Body of pancreas (tissue), 4 donors: ENCODE data around the gene RNU6-1.

Experiments
- CTCF ChIP-seq, 7 experiments: fragments of 450-650 bp in 4 of 7; fragments of 200-600 bp in 3 of 7; sonication (generic) in 3 of 7; IDR thresholded peaks; one replicate each; pipeline ENCODE4 v1.5.1; 2016 to 2019; ENCODE audit warnings: antibody characterized with exemption in 7 of 7
- POLR2A ChIP-seq, 3 donors: fragments of 450-650 bp; IDR thresholded peaks; one replicate each; pipeline ENCODE4 v1.6.1; 2016; ENCODE audit warnings: antibody characterized with exemption in 3 of 3, mild to moderate bottlenecking in 2 of 3

GRCh38 chr15:67857220-67857619 lies 17.4 kb upstream of the RNU6-1 start:
- TF ChIP-seq CTCF (IDR thresholded peaks at IDR 0.05) (no peak), POLR2A (IDR thresholded peaks at IDR 0.05) (no peak)
